HG03521 (cell line): ENCODE results near the gene ZNF69.

Source experiments
- ATAC-seq: cut with Tn5 transposase; IDR thresholded peaks from one replicate; pipeline ENCODE4 v1.9.1; 2021; ENCODE audit warnings: mild to moderate bottlenecking, moderate library complexity; ENCODE audit not compliant: unreplicated experiment

Gene ZNF69

DNA sequence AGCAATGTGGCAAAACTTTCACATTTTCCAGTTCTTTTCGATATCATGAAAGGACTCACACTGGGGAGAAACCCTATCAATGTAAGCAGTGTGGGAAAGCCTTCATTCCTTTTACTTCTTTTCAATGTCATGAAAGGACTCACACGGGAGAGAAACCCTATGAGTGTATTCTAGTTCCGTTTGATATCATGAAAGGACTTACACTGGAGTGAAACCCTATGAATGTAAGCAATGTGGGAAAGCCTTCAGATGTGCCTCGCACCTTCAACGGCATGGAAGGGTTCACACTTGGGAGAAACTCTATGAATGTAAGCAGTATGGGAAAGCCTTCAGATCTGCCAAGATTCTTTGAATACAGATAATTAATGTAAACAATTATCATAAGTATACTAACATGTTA, 62.7 kb downstream of the ZNF69 start:
- no peak for ATAC-seq
